HepG2 (cell line): ENCODE measurements around the gene ACOXL. TPM values are rescaled to one million over a fixed set of nuclear protein-coding genes. Genes with fewer than 3 reads are reported as not detected.
A peak's percentile ranks its signal among the peaks of the same experiment; 100 is the strongest.

Experiments used
- CTCF ChIP-seq: sonication (generic); formaldehyde crosslinking; IDR thresholded peaks from 2 replicates; pipeline ENCODE4 v1.5.0; 2020; ENCODE audit warnings: mild to moderate bottlenecking, missing genetic modification reagents, moderate library complexity
- FOXA3 ChIP-seq: IDR thresholded peaks from 2 replicates; pipeline ENCODE4 v1.6.1; 2016; ENCODE audit warnings: missing genetic modification reagents, missing compliant biosample characterization
- GATA4 ChIP-seq: sonication (generic); IDR thresholded peaks from 2 replicates; pipeline ENCODE4 v1.6.1; 2016; ENCODE audit warnings: antibody characterized with exemption, low read depth, borderline replicate concordance
- GFI1 ChIP-seq: sonication (generic); formaldehyde crosslinking; IDR thresholded peaks from 2 replicates; pipeline ENCODE4 v1.5.0; 2020; ENCODE audit warnings: missing genetic modification reagents, mild to moderate bottlenecking, borderline replicate concordance
- KDM4B ChIP-seq: sonication (generic); formaldehyde crosslinking; IDR thresholded peaks from 2 replicates; pipeline ENCODE4 v1.4.0; 2020; ENCODE audit warnings: missing genetic modification reagents
- MEIS1 ChIP-seq: sonication (generic); formaldehyde crosslinking; IDR thresholded peaks from 2 replicates; pipeline ENCODE4 v1.9.0; 2021; ENCODE audit warnings: mild to moderate bottlenecking, missing genetic modification reagents, moderate library complexity, borderline replicate concordance
- MIXL1 ChIP-seq: IDR thresholded peaks from 2 replicates; pipeline ENCODE4 v1.6.1; 2016
- NFAT5 ChIP-seq: sonication (generic); formaldehyde crosslinking; IDR thresholded peaks from 2 replicates; pipeline ENCODE4 v1.4.0; 2020; ENCODE audit warnings: missing genetic modification reagents
- REXO4 ChIP-seq: sonication (generic); formaldehyde crosslinking; IDR thresholded peaks from 2 replicates; pipeline ENCODE4 v1.8.0; 2022; ENCODE audit warnings: missing genetic modification reagents, mild to moderate bottlenecking, borderline replicate concordance
- RXRB ChIP-seq: IDR thresholded peaks from 2 replicates; pipeline ENCODE4 v1.6.1; 2016; ENCODE audit warnings: borderline replicate concordance, missing genetic modification reagents, missing compliant biosample characterization
- TBX3 ChIP-seq: fragments of 450-650 bp; IDR thresholded peaks from 2 replicates; pipeline ENCODE4 v1.6.1; 2017; ENCODE audit warnings: antibody characterized with exemption, mild to moderate bottlenecking, inconsistent platforms, borderline replicate concordance
- TEAD2 ChIP-seq: sonication (generic); formaldehyde crosslinking; IDR thresholded peaks from 2 replicates; pipeline ENCODE4 v1.9.0; 2021; ENCODE audit warnings: missing genetic modification reagents
- TSC22D2 ChIP-seq: sonication (generic); formaldehyde crosslinking; IDR thresholded peaks from 2 replicates; pipeline ENCODE4 v1.5.1; 2020; ENCODE audit warnings: missing genetic modification reagents, mild to moderate bottlenecking, borderline replicate concordance
- ZFP36L2 ChIP-seq: sonication (generic); formaldehyde crosslinking; IDR thresholded peaks from 2 replicates; pipeline ENCODE4 v1.4.0; 2020; ENCODE audit warnings: missing genetic modification reagents
- ZNF292 ChIP-seq: sonication (generic); formaldehyde crosslinking; IDR thresholded peaks from 2 replicates; pipeline ENCODE4 v1.8.1; 2022; ENCODE audit warnings: mild to moderate bottlenecking, low read depth, missing genetic modification reagents, borderline replicate concordance
- ZNF326 ChIP-seq: sonication (generic); formaldehyde crosslinking; IDR thresholded peaks from 2 replicates; pipeline ENCODE4 v1.4.0; 2020; ENCODE audit warnings: missing genetic modification reagents, borderline replicate concordance
- ZNF468 ChIP-seq: sonication (generic); formaldehyde crosslinking; IDR thresholded peaks from 2 replicates; pipeline ENCODE4 v1.8.0; 2022; ENCODE audit warnings: mild to moderate bottlenecking, moderate library complexity, missing genetic modification reagents
- ZNF550 ChIP-seq: sonication (generic); formaldehyde crosslinking; IDR thresholded peaks from 2 replicates; pipeline ENCODE4 v1.4.0; 2020; ENCODE audit warnings: mild to moderate bottlenecking, missing genetic modification reagents, borderline replicate concordance
- ZNF562 ChIP-seq: sonication (generic); formaldehyde crosslinking; IDR thresholded peaks from 2 replicates; pipeline ENCODE4 v1.8.0; 2022; ENCODE audit warnings: missing genetic modification reagents, borderline replicate concordance
- ZNF598 ChIP-seq: sonication (generic); formaldehyde crosslinking; IDR thresholded peaks from 2 replicates; pipeline ENCODE4 v1.5.1; 2020; ENCODE audit warnings: mild to moderate bottlenecking, missing genetic modification reagents, borderline replicate concordance
- ZNF616 ChIP-seq: sonication (generic); formaldehyde crosslinking; IDR thresholded peaks from 2 replicates; pipeline ENCODE4 v1.5.0; 2020; ENCODE audit warnings: low read depth, mild to moderate bottlenecking, missing genetic modification reagents
- ZNF672 ChIP-seq: sonication (generic); formaldehyde crosslinking; IDR thresholded peaks from 2 replicates; pipeline ENCODE4 v1.8.1; 2022; ENCODE audit warnings: missing genetic modification reagents
- ZNF720 ChIP-seq: sonication (generic); formaldehyde crosslinking; IDR thresholded peaks from 2 replicates; pipeline ENCODE4 v1.4.0; 2020; ENCODE audit warnings: missing genetic modification reagents
- ZNF75D ChIP-seq: sonication (generic); formaldehyde crosslinking; IDR thresholded peaks from 2 replicates; pipeline ENCODE4 v1.8.1; 2023; ENCODE audit warnings: missing genetic modification reagents, mild to moderate bottlenecking, borderline replicate concordance
- ZNF766 ChIP-seq: sonication (generic); formaldehyde crosslinking; IDR thresholded peaks from 2 replicates; pipeline ENCODE4 v1.5.0; 2020; ENCODE audit warnings: missing genetic modification reagents, borderline replicate concordance
- polyA plus RNA-seq, 8 experiments: library from polyadenylated mRNA; depleted of rRNA in 3 of 8; stranded (reverse) in 7 of 8; unstranded in 1 of 8; fragments of >200 nt; fragmentation: Illumina TruSeq in 4 of 8; extraction: Trizol in 4 of 8; gene quantifications; 2 replicates each; pipeline versions ENCODE4 v1.2.1 to v1.2.3, GENCODE V29; 2011 to 2016; ENCODE audit warnings: low read depth in 4 of 8, missing spikeins in 1 of 8, mixed read lengths in 1 of 8; ENCODE audit not compliant: insufficient read depth in 1 of 8
- total RNA-seq, 5 experiments: library from RNA; depleted of rRNA; stranded (reverse); fragments of >200 nt; fragmentation: Illumina TruSeq; extraction: Trizol; gene quantifications; 2 replicates each; pipeline ENCODE4 v1.2.3, GENCODE V29; 2016; ENCODE audit warnings: low read depth in 1 of 5

ACOXL gene
- total and polyA plus RNA-seq, 2 of the 13 experiments (the other 11 are each of a cell fraction or from before 2014, with no cell fraction given) = not detected

- no peak for TF ChIP-seq ZNF562 (CRISPR knock-in tag)
- no peak for TF ChIP-seq FOXA3 (CRISPR knock-in tag)
- no peak for TF ChIP-seq TSC22D2 (CRISPR knock-in tag)
- TF ChIP-seq KDM4B (CRISPR knock-in tag) = no peak
- no peak for TF ChIP-seq ZNF550
- no peak for TF ChIP-seq MIXL1 (CRISPR knock-in tag)
- peak; percentile 92 for TF ChIP-seq ZNF292
- TF ChIP-seq ZNF75D (CRISPR knock-in tag) = no peak
- TF ChIP-seq ZNF598 = peak; percentile 80; the same call in 1 of the 2 replicates
- TF ChIP-seq GATA4 = no peak
- no peak for TF ChIP-seq RXRB (CRISPR knock-in tag)
- TF ChIP-seq ZNF720 (CRISPR knock-in tag) = no peak
- TF ChIP-seq ZNF616 = no peak; the same call in 1 of the 2 replicates
- no peak for TF ChIP-seq TEAD2 (CRISPR knock-in tag)
- no peak for TF ChIP-seq ZNF672 (CRISPR knock-in tag)
- no peak for TF ChIP-seq ZFP36L2 (CRISPR knock-in tag)
- TF ChIP-seq TBX3 = no peak
- TF ChIP-seq NFAT5 (CRISPR knock-in tag) = no peak
- TF ChIP-seq MEIS1 = no peak
- no peak for TF ChIP-seq CTCF
- TF ChIP-seq GFI1 (CRISPR knock-in tag) = no peak
- no peak for TF ChIP-seq ZNF326
- no peak for TF ChIP-seq ZNF766 (CRISPR knock-in tag)
- TF ChIP-seq ZNF468 = no peak
- no peak for TF ChIP-seq REXO4 (CRISPR knock-in tag)
Observed at GRCh38 chr2:111122631-111123421, 390.5 kb downstream of the ACOXL start (continued).
